ENCODE results near the gene ZFP92.

ZFP92 gene

DNA sequence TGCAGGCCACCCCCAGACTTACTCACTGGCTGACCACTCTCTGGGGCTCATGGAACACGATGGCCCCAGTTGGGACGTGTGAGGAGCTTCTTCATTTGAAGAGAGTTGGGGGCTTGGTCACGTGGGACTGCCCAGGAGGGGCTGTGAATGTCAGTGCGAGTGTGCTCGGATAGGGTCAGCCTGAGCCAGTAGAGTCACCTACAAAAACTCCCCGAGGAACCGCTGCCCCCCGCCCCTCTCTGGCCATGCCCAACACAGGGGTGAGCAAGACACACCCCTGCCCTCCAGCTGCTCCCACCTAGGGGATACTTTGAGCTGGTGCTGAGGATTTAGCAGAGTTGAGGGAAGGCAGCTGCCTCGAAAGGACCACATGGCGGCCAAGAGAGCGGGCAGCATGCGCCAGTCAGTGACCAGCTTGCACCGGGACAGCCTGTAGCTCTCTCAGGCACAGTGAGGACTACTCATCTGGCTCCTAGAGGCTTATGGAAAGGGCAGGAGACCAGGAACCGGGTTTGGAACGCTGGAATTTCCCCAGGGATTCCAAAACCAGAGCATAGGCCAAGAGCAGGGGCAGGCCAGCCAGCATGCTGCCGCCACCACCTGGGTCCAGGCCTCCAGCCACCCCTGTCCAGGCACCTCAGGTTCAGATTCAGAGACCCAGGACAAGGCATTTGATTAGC, 18.5 kb upstream of the ZFP92 start:
- no peak for DNase-seq (ENCODE audit: low read depth)
- no peak for TF ChIP-seq CTCF (IDR thresholded peaks at IDR 0.05; ENCODE audit: control insufficient read depth, insufficient read depth, low read depth, low read length, missing control alignments)
- H3K4me3 ChIP-seq (ENCODE audit: control insufficient read depth, low read depth, low read length), result no peak overlapping the region

DNA sequence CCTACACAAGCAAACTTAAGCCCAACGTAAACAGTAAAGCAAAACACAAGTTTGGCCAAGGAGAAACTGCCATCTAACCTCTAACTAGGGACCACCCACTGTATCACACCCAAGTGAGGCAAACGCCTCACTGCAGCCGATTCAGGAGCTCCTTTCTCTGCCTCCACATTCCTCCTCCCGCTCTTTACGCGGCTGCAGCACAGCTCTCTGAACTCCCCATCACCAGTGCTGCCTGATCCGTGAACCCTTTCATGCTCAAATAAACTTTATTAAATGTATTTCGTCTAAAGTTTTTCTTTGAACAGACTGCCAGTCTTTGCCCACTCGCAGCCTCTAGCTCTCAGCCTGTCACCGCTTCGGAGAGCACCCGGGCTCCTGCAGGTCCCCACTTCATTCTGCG, 16.7 kb upstream of the ZFP92 start:
- DNase-seq (ENCODE audit: low read depth), result no peak
- no peak for TF ChIP-seq CTCF (IDR thresholded peaks at IDR 0.05; ENCODE audit: control insufficient read depth, insufficient read depth, low read depth, low read length, missing control alignments)
- no peak overlapping the region for H3K4me3 ChIP-seq (ENCODE audit: control insufficient read depth, low read depth, low read length)

- H3K4me3 ChIP-seq (ENCODE audit: control insufficient read depth, low read depth, low read length), result no peak overlapping the region
- no peak for DNase-seq (ENCODE audit: low read depth)
- TF ChIP-seq CTCF (IDR thresholded peaks at IDR 0.05; ENCODE audit: control insufficient read depth, insufficient read depth, low read depth, low read length, missing control alignments), result no peak
Observed at GRCh38 chrX:153395613-153396319, 15.5 kb upstream of the ZFP92 start.

DNA sequence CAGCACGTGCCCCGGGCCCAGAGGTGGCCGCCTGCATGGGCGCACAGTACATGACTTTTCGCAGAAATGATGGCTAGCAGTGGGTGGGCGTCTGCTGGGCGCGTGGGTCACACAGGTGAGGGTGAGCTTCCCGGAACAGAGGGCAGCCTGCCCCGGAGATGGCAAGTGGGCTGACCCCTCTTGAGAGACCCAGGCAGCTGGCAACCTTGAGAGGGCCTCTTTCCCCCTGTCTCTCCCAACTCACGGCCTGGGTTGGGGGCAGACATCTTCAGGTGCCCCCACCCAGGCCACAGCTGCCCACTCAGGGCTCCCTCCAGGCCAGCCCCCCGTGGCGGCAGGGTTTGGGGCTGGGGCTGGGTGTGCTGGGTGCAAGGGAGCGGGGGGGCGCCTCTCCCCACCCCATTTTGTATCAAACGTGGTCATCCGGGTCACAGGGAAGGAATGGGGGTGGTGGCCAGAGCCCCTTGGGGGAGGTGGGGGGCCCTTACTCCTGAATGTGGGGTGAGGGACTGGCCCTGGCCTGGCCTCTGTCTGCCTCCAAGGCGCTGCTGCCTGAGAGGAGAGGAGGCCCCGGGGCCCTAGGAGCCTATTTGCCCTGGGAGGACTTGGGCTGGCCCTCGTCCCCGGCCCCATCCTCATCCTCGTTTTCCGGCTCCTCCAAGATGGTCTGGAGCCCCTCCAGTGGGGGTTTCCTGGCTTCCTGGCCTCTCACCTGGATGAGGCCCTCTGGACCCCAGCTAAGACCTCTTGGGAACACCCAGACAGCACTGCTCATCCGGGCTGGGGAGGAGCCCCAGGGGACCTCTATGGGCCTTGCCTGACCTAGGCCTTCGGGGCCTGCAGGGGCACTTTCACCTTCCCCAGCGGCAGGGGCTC, 14.7 kb upstream of the ZFP92 start:
- no peak overlapping the region for H3K4me3 ChIP-seq (ENCODE audit: control insufficient read depth, low read depth, low read length)
- no peak for DNase-seq (ENCODE audit: low read depth)
- no peak for TF ChIP-seq CTCF (IDR thresholded peaks at IDR 0.05; ENCODE audit: control insufficient read depth, insufficient read depth, low read depth, low read length, missing control alignments)

DNA sequence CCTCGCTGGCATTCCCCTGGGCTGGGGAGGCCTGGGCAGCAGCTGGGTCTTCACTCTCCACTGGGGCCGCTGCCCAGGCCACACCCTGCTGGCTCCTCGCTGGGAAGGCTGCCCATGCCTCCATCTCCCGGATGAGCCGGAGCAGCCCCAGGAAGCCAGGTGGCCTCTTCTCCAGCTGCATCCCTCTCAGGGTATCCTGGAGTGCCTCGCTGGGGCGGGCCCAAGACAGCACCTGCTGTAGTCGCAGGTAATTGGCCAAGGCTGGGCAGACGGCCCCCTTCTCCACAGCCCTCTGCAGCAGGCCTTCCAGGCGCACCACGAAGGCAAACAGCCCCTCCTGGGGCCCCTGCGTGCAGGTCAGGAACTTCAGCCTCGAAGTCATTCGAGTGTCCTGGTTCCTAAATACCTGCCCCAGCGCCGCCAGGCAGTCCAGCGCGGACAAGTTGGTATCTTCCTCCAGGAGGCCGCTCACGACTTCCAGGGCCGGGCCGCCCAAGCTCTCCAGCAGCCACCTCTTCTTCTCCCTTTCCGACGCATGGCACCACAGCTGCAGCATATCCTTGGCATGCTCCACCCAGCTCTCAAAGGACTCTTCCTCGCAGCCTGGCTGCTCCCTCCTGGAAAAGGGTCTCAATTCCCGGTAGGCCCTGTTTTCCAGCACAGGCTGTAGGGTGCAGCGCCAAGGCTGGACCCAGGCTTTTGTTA, 13.9 kb upstream of the ZFP92 start:
- TF ChIP-seq CTCF (IDR thresholded peaks at IDR 0.05; ENCODE audit: control insufficient read depth, insufficient read depth, low read depth, low read length, missing control alignments), result no peak
- no peak for DNase-seq (ENCODE audit: low read depth)
- H3K4me3 ChIP-seq (ENCODE audit: control insufficient read depth, low read depth, low read length), result no peak overlapping the region
